GM20000 (cell line): ENCODE measurements around the gene CDR2L.
"Not testable (repeated sequence)": the region's sequence is repeated elsewhere in the genome, so short reads cannot be mapped to it uniquely, and the experiment has no call there.

Experiments
- DNase-seq: peaks from one replicate; pipeline ENCODE4 v3.0.0; 2012; ENCODE audit warnings: low spot score
- TF ChIP-seq, protein P1 (sequence below): IDR thresholded peaks from 2 replicates; pipeline ENCODE4 v1.5.1; 2012; ENCODE audit warnings: mild to moderate bottlenecking, control low read depth; ENCODE audit errors: extremely low read depth, missing control alignments

CDR2L gene

DNA sequence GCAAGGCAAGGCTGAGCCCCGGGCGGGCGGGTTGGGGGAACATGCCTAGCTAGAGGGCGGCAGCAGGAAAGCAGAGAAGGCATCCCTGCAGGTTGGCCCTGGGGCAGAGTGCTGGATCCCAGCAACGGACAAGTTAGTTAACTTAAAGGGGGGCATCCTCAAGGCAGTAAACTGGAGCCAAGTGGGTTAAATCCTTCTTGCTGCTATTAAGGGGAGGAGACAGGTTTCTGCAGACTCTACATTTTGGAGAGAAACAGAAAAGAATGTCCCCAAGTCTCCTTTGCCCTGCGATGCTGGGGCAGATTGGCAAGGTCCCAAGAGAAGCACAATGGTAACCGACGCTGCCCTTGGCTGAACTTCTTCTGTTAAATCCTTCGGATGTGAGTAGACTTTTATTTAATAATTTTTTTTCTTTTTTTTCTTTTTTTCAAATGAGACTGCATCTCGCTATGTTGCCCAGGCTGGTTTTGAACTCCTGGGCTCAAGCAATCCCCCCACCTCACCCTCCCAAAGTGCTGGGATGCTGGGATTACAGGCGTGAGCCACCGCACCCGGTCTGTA is 45.4 kb downstream of the CDR2L start:
- no peak for DNase-seq
- TF ChIP-seq, protein P1, sequence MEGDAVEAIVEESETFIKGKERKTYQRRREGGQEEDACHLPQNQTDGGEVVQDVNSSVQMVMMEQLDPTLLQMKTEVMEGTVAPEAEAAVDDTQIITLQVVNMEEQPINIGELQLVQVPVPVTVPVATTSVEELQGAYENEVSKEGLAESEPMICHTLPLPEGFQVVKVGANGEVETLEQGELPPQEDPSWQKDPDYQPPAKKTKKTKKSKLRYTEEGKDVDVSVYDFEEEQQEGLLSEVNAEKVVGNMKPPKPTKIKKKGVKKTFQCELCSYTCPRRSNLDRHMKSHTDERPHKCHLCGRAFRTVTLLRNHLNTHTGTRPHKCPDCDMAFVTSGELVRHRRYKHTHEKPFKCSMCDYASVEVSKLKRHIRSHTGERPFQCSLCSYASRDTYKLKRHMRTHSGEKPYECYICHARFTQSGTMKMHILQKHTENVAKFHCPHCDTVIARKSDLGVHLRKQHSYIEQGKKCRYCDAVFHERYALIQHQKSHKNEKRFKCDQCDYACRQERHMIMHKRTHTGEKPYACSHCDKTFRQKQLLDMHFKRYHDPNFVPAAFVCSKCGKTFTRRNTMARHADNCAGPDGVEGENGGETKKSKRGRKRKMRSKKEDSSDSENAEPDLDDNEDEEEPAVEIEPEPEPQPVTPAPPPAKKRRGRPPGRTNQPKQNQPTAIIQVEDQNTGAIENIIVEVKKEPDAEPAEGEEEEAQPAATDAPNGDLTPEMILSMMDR: no peak

DNA sequence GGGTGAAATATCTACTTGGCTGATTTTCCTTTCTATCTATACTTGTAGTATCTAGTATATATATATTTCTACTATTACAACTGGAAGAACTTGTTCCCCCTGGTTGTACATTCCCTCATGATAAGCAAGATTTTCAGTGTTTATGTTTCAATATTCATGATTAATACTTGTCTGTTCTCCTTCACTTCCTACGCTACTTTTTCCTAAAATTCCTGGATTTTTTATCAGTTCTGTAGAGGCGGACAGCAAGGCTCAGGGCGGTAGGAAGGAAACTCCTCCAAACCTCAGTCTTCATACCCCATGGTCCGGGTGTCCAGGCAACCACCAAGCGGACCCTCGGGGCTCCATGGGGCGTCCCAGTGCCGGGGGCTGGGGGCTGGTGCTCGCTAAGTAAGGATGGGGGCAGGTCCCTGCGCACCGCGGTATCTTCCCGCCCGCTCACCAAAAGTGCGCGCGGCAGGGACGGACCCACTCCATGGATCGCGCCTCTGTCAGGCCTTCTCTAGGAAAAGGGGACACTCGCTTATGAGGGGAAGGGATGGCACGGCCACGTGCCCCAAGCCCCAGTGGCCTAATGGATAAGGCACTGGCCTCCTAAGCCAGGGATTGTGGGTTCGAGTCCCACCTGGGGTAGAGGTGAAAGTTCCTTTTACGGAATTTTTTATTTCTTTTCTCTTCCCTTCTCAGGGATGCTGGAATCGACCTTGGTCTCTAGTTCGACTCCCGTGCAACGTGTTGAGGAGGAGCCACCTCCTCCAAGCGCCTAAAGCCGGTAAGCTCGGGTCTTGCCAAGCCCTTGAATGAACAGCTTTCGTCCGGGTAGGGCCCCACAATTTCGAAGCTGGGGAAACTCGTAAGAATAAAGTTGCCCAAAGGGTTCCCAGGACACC is 46.2 kb downstream of the CDR2L start:
- peak; percentile 75 for DNase-seq
- TF ChIP-seq, protein P1: no peak

DNA sequence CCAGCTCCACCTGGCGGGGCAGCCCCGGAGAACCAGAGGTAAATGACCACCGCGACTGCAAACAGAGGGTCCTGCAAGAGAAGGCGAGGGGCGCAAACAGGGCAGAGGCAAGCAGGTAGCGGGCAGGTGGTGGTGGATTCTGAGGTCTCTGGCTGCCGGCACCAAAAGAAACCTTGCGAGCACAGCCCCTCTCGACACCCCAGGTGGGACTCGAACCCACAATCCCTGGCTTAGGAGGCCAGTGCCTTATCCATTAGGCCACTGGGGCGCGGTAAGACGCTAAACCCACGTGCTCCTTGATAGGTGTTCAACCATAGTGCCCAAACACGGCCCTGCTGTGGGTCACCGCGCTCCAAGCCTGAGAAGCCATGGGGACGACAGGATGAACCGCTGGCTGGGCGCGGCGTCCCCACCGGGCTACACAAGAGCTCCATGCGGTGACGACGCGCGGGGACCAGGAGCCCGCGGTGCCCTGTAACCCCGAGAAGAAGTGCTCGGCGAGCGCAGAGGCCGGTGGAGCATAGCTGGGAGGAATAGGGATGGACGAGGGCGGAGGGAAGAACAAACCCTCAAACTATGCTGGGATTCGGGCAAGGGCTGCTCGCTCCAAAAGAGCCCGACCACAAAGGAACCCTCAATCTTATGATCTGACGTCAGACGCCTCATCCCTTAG is 46.9 kb downstream of the CDR2L start:
- DNase-seq: peak; percentile 82
- TF ChIP-seq, protein P1: no peak

DNA sequence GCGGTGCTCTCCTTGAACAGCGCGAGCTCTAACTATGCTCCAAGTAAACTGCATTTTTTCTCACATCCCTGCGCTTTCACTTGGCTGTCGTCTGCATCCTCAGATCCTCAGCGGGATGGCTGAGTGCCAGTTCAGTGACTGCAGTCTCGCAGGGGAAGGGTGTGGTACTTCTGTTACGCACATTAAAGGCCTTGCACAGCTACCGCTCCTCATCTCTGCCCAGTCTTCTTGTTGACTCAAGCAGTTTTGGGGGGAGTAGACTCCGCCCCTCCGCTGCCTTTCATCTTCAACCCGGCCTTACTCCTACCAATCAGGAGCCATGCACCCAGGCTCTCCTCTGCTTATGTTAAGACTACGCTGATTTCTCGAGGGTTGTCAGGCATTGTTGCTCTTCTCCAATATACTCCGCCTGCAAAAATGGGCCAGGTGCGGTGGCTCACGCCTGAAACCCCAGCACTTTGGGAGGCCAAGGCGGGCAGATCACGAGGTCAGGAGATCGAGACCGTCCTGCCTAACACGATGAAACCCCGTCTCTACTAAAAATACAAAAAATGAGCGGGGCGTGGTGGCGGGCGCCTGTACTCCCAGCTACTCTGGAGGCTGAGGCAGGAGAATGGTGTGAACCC is 49.3 kb downstream of the CDR2L start:
- TF ChIP-seq, protein P1: no peak
- no peak for DNase-seq

DNA sequence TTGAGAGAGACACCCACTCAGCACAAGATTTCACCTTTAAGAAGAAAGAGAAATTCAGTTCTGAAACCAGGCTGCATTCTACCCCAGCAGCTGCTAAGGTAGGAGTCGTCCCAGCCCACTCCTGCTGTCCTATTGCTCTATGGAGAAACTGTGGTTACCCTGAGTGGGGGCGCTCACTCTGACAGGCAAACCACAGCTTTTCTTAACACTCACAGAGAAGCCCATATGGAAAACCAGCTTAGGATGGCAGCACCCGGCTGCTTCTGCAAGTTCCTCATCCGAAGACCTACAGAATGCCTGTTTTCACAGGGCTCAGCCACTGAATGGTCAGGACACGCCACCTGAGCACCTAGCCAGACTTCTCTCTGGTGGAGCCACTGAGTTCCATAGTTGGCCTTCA is 51.8 kb downstream of the CDR2L start:
- no peak for DNase-seq
- TF ChIP-seq, protein P1: no peak

DNA sequence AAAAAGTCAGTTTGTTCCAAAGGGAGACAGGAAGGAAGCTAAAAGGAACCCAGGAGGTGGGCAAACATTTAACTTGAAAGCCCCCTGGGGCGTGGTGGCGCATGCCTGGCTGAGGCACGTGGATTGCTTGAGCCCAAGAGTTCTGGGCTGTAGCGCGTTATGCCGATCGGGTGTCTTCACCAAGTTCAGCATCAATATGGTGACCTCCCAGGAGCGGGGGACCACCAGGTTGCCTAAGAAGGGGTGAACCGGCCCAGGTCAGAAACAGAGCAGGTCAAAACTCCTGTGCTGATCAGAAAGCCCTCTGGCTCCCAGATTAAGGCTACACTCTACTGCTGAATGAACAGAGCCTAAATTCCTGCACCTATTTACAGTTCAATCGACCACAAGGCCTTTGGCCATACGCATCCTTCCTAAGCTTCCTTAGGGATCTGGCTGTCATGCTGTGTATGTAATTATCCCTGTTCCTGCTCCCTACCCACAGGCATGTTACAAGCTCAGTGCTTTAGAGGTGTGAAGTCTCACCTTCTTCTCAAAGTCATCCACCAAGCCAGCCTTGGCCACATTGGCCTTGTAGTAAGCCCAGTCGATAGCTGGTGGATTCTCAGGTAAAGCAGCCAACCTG is 54.3 kb downstream of the CDR2L start:
- TF ChIP-seq, protein P1: no peak
- DNase-seq: no peak

DNA sequence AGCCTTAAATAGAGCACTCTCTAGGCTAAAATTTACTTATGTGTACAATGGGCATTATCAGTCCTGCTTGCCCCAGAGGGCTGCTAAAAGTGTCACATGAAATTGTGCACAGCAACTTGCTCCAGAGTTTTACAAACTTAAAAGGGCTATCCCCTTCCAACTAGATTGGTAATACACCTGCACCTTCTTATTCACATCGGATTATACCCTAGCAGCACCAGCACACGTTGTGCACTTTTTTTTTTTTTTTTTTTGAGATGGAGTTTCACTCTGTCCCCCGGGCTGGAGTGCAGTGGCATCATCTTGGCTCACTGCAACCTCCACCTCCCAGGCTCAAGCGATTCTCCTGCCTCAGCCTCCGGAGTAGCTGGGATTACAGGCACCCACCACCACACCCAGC is 56.4 kb downstream of the CDR2L start:
- DNase-seq: not testable (repeated sequence)
